WERI-Rb-1 (cell line): ENCODE measurements around the gene SLC24A1.

ENCODE experiments used
- DNase-seq: peaks from one replicate; pipeline ENCODE4 v3.0.0-alpha.2; 2020
- H3K27ac ChIP-seq: fragments of 250-450 bp; sonication (Bioruptor Pico); 2 replicates; pipeline ENCODE4 v1.5.1; 2020; ENCODE audit warnings: mild to moderate bottlenecking, moderate library complexity
- H3K27me3 ChIP-seq: fragments of 250-450 bp; sonication (Bioruptor Pico); 2 replicates; pipeline ENCODE4 v1.5.1; 2021; ENCODE audit warnings: mild to moderate bottlenecking, low read depth, moderate library complexity; ENCODE audit not compliant: insufficient read depth, severe bottlenecking
- H3K36me3 ChIP-seq: fragments of 250-450 bp; sonication (Bioruptor Pico); 2 replicates; pipeline ENCODE4 v1.5.1; 2020; ENCODE audit warnings: mild to moderate bottlenecking, moderate library complexity
- H3K4me3 ChIP-seq: 2 replicates; pipeline ENCODE4 v1.5.1; 2011; ENCODE audit warnings: low read depth, mild to moderate bottlenecking, control low read depth, low read length
- H3K9me3 ChIP-seq: fragments of 250-450 bp; sonication (Bioruptor Pico); 2 replicates; pipeline ENCODE4 v1.5.1; 2021; ENCODE audit warnings: mild to moderate bottlenecking, moderate library complexity; ENCODE audit not compliant: severe bottlenecking
- CTCF ChIP-seq: IDR thresholded peaks from 2 replicates; pipeline ENCODE4 v1.5.1; 2011; ENCODE audit warnings: low read depth, mild to moderate bottlenecking, control low read depth, inconsistent platforms, low read length

The SLC24A1 gene

GRCh38 chr15:65655026-65655425 lies 33.3 kb downstream of the SLC24A1 start:
- TF ChIP-seq CTCF = no peak
- no peak overlapping the region for H3K4me3 ChIP-seq
- H3K27me3 ChIP-seq = no peaks in the 10 kb centered on the region
- no peaks in the 10 kb centered on the region for H3K36me3 ChIP-seq
- DNase-seq = no peak
- no peaks in the 10 kb centered on the region for H3K9me3 ChIP-seq
- no peak overlapping the region for H3K27ac ChIP-seq

GRCh38 chr15:65655457-65655856 lies 33.7 kb downstream of the SLC24A1 start:
- TF ChIP-seq CTCF = no peak
- no peaks in the 10 kb centered on the region for H3K36me3 ChIP-seq
- H3K4me3 ChIP-seq = no peak overlapping the region
- DNase-seq = no peak
- no peaks in the 10 kb centered on the region for H3K27me3 ChIP-seq
- H3K27ac ChIP-seq = no peak overlapping the region
- no peaks in the 10 kb centered on the region for H3K9me3 ChIP-seq

- DNase-seq = no peak
- Histone ChIP-seq H3K4me3 (no peak overlapping the region), H3K27me3 (no peaks in the 10 kb centered on the region), H3K27ac (no peak overlapping the region), H3K9me3 (no peaks in the 10 kb centered on the region), H3K36me3 (no peaks in the 10 kb centered on the region)
- no peak for TF ChIP-seq CTCF
Observed at GRCh38 chr15:65659502-65660052, 37.8 kb downstream of the SLC24A1 start.

- Histone ChIP-seq H3K27ac (no peak overlapping the region), H3K36me3 (no peaks in the 10 kb centered on the region), H3K4me3 (no peak overlapping the region), H3K9me3 (no peaks in the 10 kb centered on the region), H3K27me3 (no peaks in the 10 kb centered on the region)
- no peak for TF ChIP-seq CTCF
- DNase-seq = no peak
Observed at GRCh38 chr15:65660927-65661326, 39.2 kb downstream of the SLC24A1 start.

GRCh38 chr15:65663521-65663920 lies 41.8 kb downstream of the SLC24A1 start:
- Histone ChIP-seq H3K36me3 (no peaks in the 10 kb centered on the region), H3K4me3 (no peak overlapping the region), H3K27me3 (no peaks in the 10 kb centered on the region), H3K27ac (no peak overlapping the region), H3K9me3 (no peaks in the 10 kb centered on the region)
- no peak for TF ChIP-seq CTCF
- DNase-seq = no peak

GRCh38 chr15:65666257-65666656 lies 44.5 kb downstream of the SLC24A1 start:
- H3K27ac ChIP-seq = no peak overlapping the region
- no peak overlapping the region for H3K4me3 ChIP-seq
- TF ChIP-seq CTCF = no peak
- H3K9me3 ChIP-seq = no peaks in the 10 kb centered on the region
- peaks cover 10% of the 10 kb centered on the region for H3K36me3 ChIP-seq
- no peak for DNase-seq
- no peaks in the 10 kb centered on the region for H3K27me3 ChIP-seq
